OCI-LY3 (cell line): Measurements from ENCODE around the gene KHDC4.
A peak's percentile ranks its signal among the peaks of the same experiment; 100 is the strongest.

Source experiments
- H2AFZ ChIP-seq: fragments of 200-600, 300-600 bp; shearing (Covaris generic); 2 replicates; pipeline ENCODE4 v1.6.0; 2014; ENCODE audit warnings: antibody characterized with exemption, low read depth, low read length
- H3K27ac ChIP-seq: fragments of 200-600, 300-600 bp; sonication (generic); 2 replicates; pipeline ENCODE4 v1.5.1; 2014; ENCODE audit warnings: mild to moderate bottlenecking, low read length, moderate library complexity, mixed read lengths
- H3K27me3 ChIP-seq: fragments of 200-600, 300-600 bp; sonication (generic); 2 replicates; pipeline ENCODE4 v1.6.1; 2014; ENCODE audit warnings: low read depth, low read length, mixed read lengths
- H3K36me3 ChIP-seq: fragments of 200-600, 300-600 bp; sonication (generic); replicated peaks from 2 replicates; pipeline ENCODE3; 2014; ENCODE audit warnings: low read depth, low read length, mixed read lengths
- H3K4me1 ChIP-seq: fragments of 300-600, 200-600 bp; sonication (generic); 2 replicates; pipeline ENCODE4 v1.6.1; 2014; ENCODE audit warnings: low read length, mixed read lengths
- H3K4me2 ChIP-seq: fragments of 200-600, 300-600 bp; sonication (generic); 2 replicates; pipeline ENCODE4 v1.6.1; 2014; ENCODE audit warnings: low read length, mixed read lengths
- H3K4me3 ChIP-seq: fragments of 300-600, 200-600 bp; sonication (generic); 2 replicates; pipeline ENCODE4 v1.5.1; 2014; ENCODE audit warnings: antibody characterized with exemption, mild to moderate bottlenecking, low read length, moderate library complexity
- H3K79me2 ChIP-seq: fragments of 300-600, 200-600 bp; shearing (Covaris generic); 2 replicates; pipeline ENCODE4 v1.6.1; 2014; ENCODE audit warnings: mild to moderate bottlenecking, low read length, mixed read lengths
- H3K9ac ChIP-seq: fragments of 300-600, 200-600 bp; shearing (Covaris generic); 2 replicates; pipeline ENCODE4 v1.6.0; 2014; ENCODE audit warnings: mild to moderate bottlenecking, low read length, moderate library complexity
- H3K9me3 ChIP-seq: fragments of 200-600, 300-600 bp; shearing (Covaris generic); 2 replicates; pipeline ENCODE4 v1.6.1; 2014; ENCODE audit warnings: low read length, mixed read lengths; ENCODE audit not compliant: insufficient read depth
- H4K20me1 ChIP-seq: fragments of 200-600, 300-600 bp; sonication (generic); 2 replicates; pipeline ENCODE4 v1.6.1; 2016; ENCODE audit warnings: low read length, mixed read lengths; ENCODE audit not compliant: insufficient read depth
- EZH2phosphoT487 ChIP-seq: fragments of 200-600 bp; shearing (Covaris generic); IDR thresholded peaks from 2 replicates; pipeline ENCODE4 v1.6.1; 2018; ENCODE audit warnings: antibody characterized with exemption, mixed run types, low read depth
- TF ChIP-seq, protein P1 (sequence below): fragments of 200-600, 300-600 bp; sonication (generic); IDR thresholded peaks from 2 replicates; pipeline ENCODE4 v1.5.1; 2014; ENCODE audit warnings: antibody characterized with exemption, low read length, low read depth

KHDC4 gene

DNA sequence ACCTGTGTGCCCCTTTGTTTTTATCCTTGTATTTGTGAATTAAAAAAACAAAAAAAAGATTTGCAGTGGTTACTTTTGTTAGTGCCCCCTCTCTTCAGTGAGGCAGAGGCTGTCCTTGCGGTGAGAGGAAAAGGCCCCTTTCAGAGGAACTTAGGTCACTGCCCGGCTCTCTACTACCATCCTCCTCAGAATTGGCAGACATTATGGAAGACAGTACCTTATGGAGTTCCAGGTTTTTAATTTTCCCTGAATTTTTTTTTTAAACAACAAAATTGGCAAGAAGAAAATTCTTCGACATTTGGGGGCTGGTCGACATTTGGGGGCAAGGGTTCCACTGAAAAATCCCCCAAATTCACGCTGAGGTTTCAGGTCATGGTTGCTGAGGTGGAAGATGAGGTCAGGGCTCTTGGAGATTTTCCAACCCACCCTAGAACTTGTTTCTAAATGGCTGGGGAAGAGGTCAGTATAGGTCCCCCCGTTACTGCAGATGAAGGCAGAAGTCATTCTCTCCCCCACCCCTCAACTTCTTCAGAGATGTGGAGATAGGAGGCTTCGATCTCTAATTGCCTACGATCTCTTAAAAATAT is 12.5 kb upstream of the KHDC4 start:
- Histone ChIP-seq H3K27me3 (no peaks in the 10 kb centered on the region), H2AFZ (no peak overlapping the region), H3K27ac (peak overlapping the region; percentile 92), H3K36me3 (peaks cover 42% of the 10 kb centered on the region), H3K4me2 (peak overlapping the region; percentile 77), H3K4me3 (peak overlapping the region; percentile 20), H3K4me1 (peaks cover 64% of the 10 kb centered on the region), H3K9me3 (no peaks in the 10 kb centered on the region), H4K20me1 (no peaks in the 10 kb centered on the region), H3K79me2 (peaks cover 18% of the 10 kb centered on the region), H3K9ac (peak overlapping the region; percentile 62)
- TF ChIP-seq, protein P1, sequence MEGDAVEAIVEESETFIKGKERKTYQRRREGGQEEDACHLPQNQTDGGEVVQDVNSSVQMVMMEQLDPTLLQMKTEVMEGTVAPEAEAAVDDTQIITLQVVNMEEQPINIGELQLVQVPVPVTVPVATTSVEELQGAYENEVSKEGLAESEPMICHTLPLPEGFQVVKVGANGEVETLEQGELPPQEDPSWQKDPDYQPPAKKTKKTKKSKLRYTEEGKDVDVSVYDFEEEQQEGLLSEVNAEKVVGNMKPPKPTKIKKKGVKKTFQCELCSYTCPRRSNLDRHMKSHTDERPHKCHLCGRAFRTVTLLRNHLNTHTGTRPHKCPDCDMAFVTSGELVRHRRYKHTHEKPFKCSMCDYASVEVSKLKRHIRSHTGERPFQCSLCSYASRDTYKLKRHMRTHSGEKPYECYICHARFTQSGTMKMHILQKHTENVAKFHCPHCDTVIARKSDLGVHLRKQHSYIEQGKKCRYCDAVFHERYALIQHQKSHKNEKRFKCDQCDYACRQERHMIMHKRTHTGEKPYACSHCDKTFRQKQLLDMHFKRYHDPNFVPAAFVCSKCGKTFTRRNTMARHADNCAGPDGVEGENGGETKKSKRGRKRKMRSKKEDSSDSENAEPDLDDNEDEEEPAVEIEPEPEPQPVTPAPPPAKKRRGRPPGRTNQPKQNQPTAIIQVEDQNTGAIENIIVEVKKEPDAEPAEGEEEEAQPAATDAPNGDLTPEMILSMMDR = 0 out of 2 replicates have a peak, but pooled peaks have one; percentile 10
- TF ChIP-seq EZH2phosphoT487 = no peak

DNA sequence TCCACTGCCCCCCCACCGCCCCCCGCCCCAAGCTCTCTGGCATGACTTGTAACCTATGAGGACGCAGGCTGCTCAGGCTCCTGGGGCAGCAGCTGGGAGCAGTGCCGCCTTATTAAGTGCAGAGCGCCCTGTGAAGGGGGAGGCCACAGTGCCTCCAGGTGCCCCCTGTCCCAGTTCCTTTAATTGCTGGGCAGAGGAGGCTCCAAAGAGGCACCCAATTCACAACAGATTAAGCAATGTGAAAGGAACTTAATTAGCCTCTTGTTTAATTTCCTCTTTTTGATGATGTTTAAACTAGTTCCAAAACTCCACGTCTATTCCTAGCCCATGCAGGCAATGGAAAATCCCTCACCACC is 10.2 kb upstream of the KHDC4 start:
- no peak for TF ChIP-seq EZH2phosphoT487
- TF ChIP-seq, protein P1 = no peak
- Histone ChIP-seq H3K9ac (peak overlapping the region; percentile 70), H3K4me3 (peak overlapping the region; percentile 7; the same call in 1 of the 2 replicates), H3K27ac (peak overlapping the region; percentile 92), H3K4me2 (peak overlapping the region; percentile 77), H3K79me2 (peaks cover 5% of the 10 kb centered on the region), H2AFZ (no peak overlapping the region), H3K9me3 (no peaks in the 10 kb centered on the region), H4K20me1 (no peaks in the 10 kb centered on the region), H3K27me3 (no peaks in the 10 kb centered on the region), H3K4me1 (peaks cover 85% of the 10 kb centered on the region), H3K36me3 (peaks cover 23% of the 10 kb centered on the region)

DNA sequence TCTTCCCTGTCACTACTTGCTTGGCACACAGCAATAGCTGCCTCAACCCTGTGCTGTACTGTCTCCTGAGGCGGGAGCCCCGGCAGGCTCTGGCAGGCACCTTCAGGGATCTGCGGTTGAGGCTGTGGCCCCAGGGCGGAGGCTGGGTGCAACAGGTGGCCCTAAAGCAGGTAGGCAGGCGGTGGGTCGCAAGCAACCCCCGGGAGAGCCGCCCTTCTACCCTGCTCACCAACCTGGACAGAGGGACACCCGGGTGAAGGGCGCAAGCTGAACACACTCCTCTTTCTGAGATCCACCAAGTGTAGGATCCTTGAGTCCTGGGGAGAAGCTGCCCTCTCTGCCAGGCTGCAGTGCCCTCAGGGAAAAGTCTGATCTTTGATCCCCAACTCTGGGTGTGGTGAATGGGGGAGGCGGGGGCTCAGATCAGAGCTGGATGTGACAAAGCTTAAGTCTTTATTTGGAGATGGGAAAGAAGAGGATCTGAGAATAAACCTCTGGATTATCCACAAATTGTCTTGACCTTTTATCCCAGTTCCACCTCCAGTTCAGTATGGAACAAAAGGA is 8.4 kb upstream of the KHDC4 start:
- Histone ChIP-seq H3K4me2 (peak overlapping the region; percentile 77), H3K36me3 (peaks cover 14% of the 10 kb centered on the region), H3K27ac (peak overlapping the region; percentile 92), H3K9me3 (no peaks in the 10 kb centered on the region), H3K27me3 (no peaks in the 10 kb centered on the region), H4K20me1 (no peaks in the 10 kb centered on the region), H2AFZ (no peak overlapping the region), H3K4me1 (peaks cover 85% of the 10 kb centered on the region), H3K4me3 (peak overlapping the region; percentile 3; the same call in 1 of the 2 replicates), H3K9ac (peak overlapping the region; percentile 70), H3K79me2 (peaks cover 2% of the 10 kb centered on the region)
- no peak for TF ChIP-seq EZH2phosphoT487
- TF ChIP-seq, protein P1 = no peak

DNA sequence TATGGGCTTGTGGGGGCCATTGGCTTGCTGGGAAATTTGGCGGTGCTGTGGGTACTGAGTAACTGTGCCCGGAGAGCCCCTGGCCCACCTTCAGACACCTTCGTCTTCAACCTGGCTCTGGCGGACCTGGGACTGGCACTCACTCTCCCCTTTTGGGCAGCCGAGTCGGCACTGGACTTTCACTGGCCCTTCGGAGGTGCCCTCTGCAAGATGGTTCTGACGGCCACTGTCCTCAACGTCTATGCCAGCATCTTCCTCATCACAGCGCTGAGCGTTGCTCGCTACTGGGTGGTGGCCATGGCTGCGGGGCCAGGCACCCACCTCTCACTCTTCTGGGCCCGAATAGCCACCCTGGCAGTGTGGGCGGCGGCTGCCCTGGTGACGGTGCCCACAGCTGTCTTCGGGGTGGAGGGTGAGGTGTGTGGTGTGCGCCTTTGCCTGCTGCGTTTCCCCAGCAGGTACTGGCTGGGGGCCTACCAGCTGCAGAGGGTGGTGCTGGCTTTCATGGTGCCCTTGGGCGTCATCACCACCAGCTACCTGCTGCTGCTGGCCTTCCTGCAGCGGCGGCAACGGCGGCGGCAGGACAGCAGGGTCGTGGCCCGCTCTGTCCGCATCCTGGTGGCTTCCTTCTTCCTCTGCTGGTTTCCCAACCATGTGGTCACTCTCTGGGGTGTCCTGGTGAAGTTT is 7.8 kb upstream of the KHDC4 start:
- Histone ChIP-seq H3K9me3 (no peaks in the 10 kb centered on the region), H3K27ac (peak overlapping the region; percentile 92), H3K36me3 (peaks cover 7% of the 10 kb centered on the region), H3K4me1 (peaks cover 79% of the 10 kb centered on the region), H2AFZ (no peak overlapping the region), H3K4me2 (peak overlapping the region; percentile 30), H3K27me3 (no peaks in the 10 kb centered on the region), H3K79me2 (no peaks in the 10 kb centered on the region; the same call in 1 of the 2 replicates), H3K9ac (no peak overlapping the region; the same call in 1 of the 2 replicates), H3K4me3 (no peak overlapping the region), H4K20me1 (no peaks in the 10 kb centered on the region)
- TF ChIP-seq, protein P1 = no peak
- TF ChIP-seq EZH2phosphoT487 = no peak
